Activated naive CD8-positive, alpha-beta T cell treated with anti-CD3 and anti-CD28 coated beads, Interleukin-2, amount 10 ng/mL, durations not matched to agents 7 days and 5 days (primary cell): ENCODE measurements around the gene GABARAP. TPM values are rescaled to one million over a fixed set of nuclear protein-coding genes. Genes with fewer than 3 reads are reported as not detected.

Experiments used
- ATAC-seq: fragments of 150-1000 bp; cut with Tn5 transposase; one replicate; pipeline ENCODE4 v1.10.0; 2021; ENCODE audit warnings: low read depth, moderate library complexity
- POLR2A ChIA-PET: fragments of 350-600 bp; sonication (Branson Sonifier 250); formaldehyde crosslinking; loops from one replicate; lab custom pipeline; 2021; ENCODE audit warnings: antibody characterized with exemption; lab: Charles Lee
- DNase-seq: peaks from one replicate; pipeline ENCODE4 v3.0.0; 2021
- H3K27ac Mint-ChIP-seq: one replicate; pipeline ENCODE4 v1.8.0; 2022; ENCODE audit warnings: mild to moderate bottlenecking, mixed read lengths
- H3K27me3 Mint-ChIP-seq: one replicate; pipeline ENCODE4 v1.8.0; 2022; ENCODE audit warnings: mild to moderate bottlenecking, moderate library complexity, mixed read lengths
- H3K36me3 Mint-ChIP-seq: one replicate; pipeline ENCODE4 v1.8.0; 2021; ENCODE audit warnings: mild to moderate bottlenecking, mixed read lengths
- H3K4me1 Mint-ChIP-seq: one replicate; pipeline ENCODE4 v1.8.0; 2021; ENCODE audit warnings: mixed read lengths
- H3K4me3 Mint-ChIP-seq: one replicate; pipeline ENCODE4 v1.8.0; 2022; ENCODE audit warnings: mild to moderate bottlenecking, moderate library complexity, mixed read lengths
- H3K9me3 Mint-ChIP-seq: one replicate; pipeline ENCODE4 v1.8.0; 2021; ENCODE audit warnings: mixed read lengths
- total RNA-seq, 2 experiments: library from RNA; stranded (reverse); gene quantifications; one replicate each; pipeline ENCODE4 v1.2.3, GENCODE V29; 2021

Gene GABARAP
- total RNA-seq, 2 experiments from 2014 or later, result 244 to 251 TPM

DNA sequence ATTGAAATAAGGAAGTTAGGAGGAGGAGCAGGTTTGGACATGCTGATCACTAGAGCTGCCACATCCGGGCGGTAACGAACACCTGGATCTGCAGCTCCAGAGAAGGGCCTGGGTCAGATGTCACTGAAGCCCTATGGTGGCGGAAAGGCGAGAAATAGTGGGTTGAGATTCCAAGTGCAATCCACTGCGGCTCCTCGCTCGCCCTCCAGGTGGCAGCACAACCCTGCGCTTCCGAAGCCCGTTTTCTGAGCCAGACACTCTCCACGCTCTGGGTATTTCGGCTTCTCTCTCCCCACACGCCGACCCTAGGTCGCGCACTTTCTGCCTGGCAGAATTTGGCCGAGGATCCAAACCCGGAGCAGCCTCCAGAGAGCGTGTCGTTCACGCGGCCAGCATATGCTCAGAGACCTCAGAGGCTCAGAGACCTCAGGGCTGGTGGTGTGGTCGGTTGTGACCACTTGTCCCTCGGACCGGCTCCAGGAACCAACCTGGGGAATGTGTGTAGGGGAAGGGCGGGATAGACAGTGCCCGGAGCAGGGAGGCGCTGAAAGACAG is 38.3 kb upstream of the GABARAP start:
- Mint-ChIP-seq H3K4me3 (peak overlapping the region; percentile 80), H3K4me1 (peaks cover 14% of the 10 kb centered on the region), H3K36me3 (no peaks in the 10 kb centered on the region), H3K27ac (no peak overlapping the region), H3K27me3 (peaks cover 28% of the 10 kb centered on the region), H3K9me3 (no peaks in the 10 kb centered on the region)
- DNase-seq, result peak; percentile 90
- POLR2A ChIA-PET, result interaction anchor here (0.5 to 2.7 kb wide), 8 partner anchors 12 to 407 kb away, joined by 3 to 7 read pairs (median 5); partner anchors contain the start of genes ACADVL, DLG4 and WRAP53
- ATAC-seq, result peak; percentile 75

GRCh38 chr17:7279448-7279847 is 37.2 kb upstream of the GABARAP start:
- Mint-ChIP-seq H3K4me1 (peaks cover 14% of the 10 kb centered on the region), H3K9me3 (no peaks in the 10 kb centered on the region), H3K27me3 (peaks cover 28% of the 10 kb centered on the region), H3K27ac (no peak overlapping the region), H3K36me3 (no peaks in the 10 kb centered on the region), H3K4me3 (no peak overlapping the region)
- no peak for DNase-seq
- ATAC-seq, result no peak
- POLR2A ChIA-PET, result interaction anchor here (0.6 kb wide), 1 partner anchor 482 kb away, joined by 5 read pairs; no protein-coding TSS in a partner anchor

GRCh38 chr17:7266784-7267183 is 24.5 kb upstream of the GABARAP start:
- H3K9me3 Mint-ChIP-seq, result no peaks in the 10 kb centered on the region
- no peak overlapping the region for H3K4me3 Mint-ChIP-seq
- H3K4me1 Mint-ChIP-seq, result peaks cover 18% of the 10 kb centered on the region
- peaks cover 33% of the 10 kb centered on the region for H3K27me3 Mint-ChIP-seq
- no peak overlapping the region for H3K27ac Mint-ChIP-seq
- no peak for DNase-seq
- ATAC-seq, result no peak
- H3K36me3 Mint-ChIP-seq, result no peaks in the 10 kb centered on the region
- POLR2A ChIA-PET, result interaction anchor here (1.3 kb wide), 1 partner anchor 128 kb away, joined by 3 read pairs; the partner anchor contains the start of gene PLSCR3

DNA sequence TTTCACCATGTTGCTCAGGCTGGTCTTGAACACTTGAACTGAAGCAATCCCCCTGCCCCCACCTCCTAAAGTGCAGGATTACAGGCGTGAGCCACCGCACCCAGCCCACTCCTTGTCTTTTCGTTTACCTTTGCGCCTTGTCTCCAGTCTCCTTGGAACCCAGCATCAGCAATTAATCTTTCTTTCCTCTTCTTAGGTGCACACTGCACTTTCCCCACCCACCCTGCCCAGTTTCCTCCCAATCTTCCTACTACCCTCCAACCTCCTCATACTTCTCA is 21.5 kb upstream of the GABARAP start:
- Mint-ChIP-seq H3K4me1 (peaks cover 22% of the 10 kb centered on the region), H3K27ac (peak overlapping the region; percentile 60), H3K27me3 (peaks cover 33% of the 10 kb centered on the region), H3K4me3 (peak overlapping the region; percentile 77), H3K9me3 (no peaks in the 10 kb centered on the region), H3K36me3 (no peaks in the 10 kb centered on the region)
- POLR2A ChIA-PET, result no interaction called here
- ATAC-seq (no peak), DNase-seq (no peak)

DNA sequence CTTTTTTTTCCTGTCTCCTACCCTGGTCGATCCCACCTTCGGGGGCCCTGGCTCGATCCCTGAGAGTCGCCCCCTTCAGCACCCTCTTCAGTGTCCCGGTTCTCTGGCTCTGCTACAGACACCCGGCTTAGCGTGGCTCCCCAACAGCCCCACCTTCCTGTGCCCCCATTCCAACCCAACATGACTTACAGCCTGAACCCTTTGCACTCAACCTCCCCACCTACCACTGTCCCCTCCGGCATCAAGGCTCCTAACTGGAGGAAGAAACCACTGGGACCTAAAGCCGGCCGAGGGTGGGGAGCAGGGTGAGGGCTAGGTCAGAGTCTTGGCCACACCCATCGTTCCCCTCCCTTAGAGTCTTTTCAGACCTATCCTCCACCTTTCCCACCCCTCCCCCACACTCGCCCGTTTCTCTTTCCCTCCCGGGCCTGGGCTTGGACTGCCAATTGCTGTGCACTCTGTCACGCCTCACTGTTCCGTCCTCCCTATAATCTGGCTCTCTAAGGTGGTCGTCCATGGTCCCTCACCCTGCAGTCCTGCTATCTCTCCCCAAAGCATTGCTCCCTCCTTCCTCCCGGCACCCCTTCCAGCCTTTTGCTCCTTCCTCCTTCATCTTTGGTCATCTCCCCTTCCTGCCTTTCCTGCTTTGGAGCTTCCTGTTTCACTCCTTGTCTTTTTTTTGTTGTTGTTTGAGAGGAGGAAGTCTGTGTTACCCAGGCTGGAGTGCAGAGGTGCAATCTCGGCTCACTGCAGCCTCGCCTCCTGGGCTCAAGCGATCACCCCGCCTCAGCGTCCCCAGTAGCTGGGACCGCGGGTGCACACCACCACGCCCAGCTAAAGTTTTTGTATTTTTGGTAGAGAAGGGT is 20.9 kb upstream of the GABARAP start:
- H3K4me3 Mint-ChIP-seq, result peak overlapping the region; percentile 77
- peak; percentile 16 for ATAC-seq

DNA sequence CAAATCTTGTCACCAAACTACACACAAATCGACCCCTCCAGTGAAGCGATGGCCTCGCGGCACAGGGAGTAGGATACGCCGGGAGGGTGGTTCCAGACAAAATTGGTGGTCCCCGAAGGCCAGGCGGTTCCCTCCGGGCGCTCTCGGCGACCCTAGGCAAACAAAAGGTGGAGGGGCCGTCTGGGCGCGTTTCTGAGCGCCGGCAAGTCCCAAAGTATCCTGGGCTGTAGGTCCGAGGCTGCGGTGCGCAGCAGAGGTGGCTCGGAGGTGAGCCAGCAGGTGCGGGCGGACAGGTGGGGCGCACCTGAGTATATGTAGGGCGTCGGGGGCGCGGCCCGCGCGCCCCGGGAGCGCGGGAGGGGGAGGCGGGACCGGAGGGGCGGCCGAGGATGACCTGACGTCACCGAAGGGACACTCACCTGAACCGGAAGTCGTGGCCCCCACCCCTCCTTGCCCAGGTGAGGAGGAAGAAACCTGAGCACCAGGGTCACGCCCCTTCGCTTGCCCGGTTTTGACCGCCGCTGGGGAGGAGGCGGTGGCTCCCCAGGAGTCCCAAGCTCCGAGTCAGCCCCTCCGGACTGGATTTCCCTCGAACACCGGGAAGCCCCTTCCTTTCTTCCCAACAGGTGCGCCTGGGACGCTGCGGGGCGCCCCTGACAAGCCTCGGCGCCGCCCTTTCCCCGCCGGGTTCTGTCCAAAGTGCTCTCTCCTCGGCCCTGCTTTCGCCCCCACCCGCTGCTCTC is 20.1 kb upstream of the GABARAP start, which contains the start of gene CLDN7:
Gene CLDN7 (minus strand): TSS at position 287 of the 743 bp plus-strand sequence. CDS start 435 bp downstream, outside the sequence.
- H3K4me3 Mint-ChIP-seq, result peak within 1 kb of the TSS; percentile 77
- H3K27ac Mint-ChIP-seq, result peak within 1 kb of the TSS; percentile 53
- ATAC-seq (no peak), DNase-seq (peak; percentile 39)
- H3K9me3 Mint-ChIP-seq, result no peaks in the 10 kb centered on the region
- no peaks in the 10 kb centered on the region for H3K36me3 Mint-ChIP-seq
- peaks cover 22% of the 10 kb centered on the region for H3K4me1 Mint-ChIP-seq
- peaks cover 28% of the 10 kb centered on the region for H3K27me3 Mint-ChIP-seq
- POLR2A ChIA-PET, result interaction anchor here (1.1 kb wide), 1 partner anchor 11 kb away, joined by 5 read pairs; the partner anchor contains the start of gene CTDNEP1

More for the DNA sequence above, 20.9 kb upstream of the GABARAP start:
- Mint-ChIP-seq H3K27ac (peak overlapping the region; percentile 53), H3K36me3 (no peaks in the 10 kb centered on the region), H3K27me3 (peaks cover 33% of the 10 kb centered on the region), H3K9me3 (no peaks in the 10 kb centered on the region), H3K4me1 (peaks cover 22% of the 10 kb centered on the region)
- peak; percentile 41 for DNase-seq
- POLR2A ChIA-PET, result no interaction called here

DNA sequence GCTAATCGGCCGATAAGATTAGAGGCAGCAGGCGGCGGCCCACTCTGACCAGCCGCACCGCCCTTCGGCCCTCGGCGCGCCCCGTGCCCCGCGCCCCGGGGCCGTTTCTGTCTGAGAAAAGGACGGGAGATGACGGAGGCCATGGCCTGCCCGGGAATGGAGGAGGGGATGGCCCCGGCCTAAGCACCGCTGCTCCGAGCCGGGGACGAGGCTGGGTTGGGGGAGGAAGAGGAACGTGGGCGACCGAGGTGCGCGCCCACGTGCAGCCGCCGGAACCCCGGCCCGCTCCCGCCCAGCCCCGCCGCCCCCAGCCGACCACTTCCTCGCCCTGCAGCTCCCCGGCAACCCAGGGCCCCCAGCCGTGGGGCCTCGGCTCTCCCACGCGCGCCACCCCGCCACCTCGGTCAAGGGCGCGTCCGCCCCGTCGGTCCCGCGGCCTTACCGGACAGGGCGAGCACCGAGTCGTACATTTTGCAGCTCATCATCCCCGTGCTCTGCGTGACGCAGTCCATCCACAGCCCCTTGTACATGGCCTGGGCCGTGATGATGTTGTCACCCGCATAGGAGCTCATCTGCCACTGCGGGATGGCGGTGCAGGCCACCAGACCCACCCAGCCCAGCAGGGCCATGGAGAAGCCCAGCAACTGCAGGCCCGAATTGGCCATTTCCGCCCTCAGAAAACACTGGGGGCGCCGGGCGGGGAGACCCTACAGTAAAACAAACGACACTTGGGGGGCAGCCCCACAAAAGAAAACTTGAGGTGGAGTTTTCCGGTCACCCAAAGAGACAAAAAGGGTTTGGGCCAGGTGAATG is 19.3 kb upstream of the GABARAP start:
- peak; percentile 64 for DNase-seq
- no peaks in the 10 kb centered on the region for H3K9me3 Mint-ChIP-seq
- peak overlapping the region; percentile 51 for H3K27ac Mint-ChIP-seq
- no peaks in the 10 kb centered on the region for H3K36me3 Mint-ChIP-seq
- H3K4me1 Mint-ChIP-seq, result peaks cover 20% of the 10 kb centered on the region
- peaks cover 26% of the 10 kb centered on the region for H3K27me3 Mint-ChIP-seq
- peak; percentile 38 for ATAC-seq
- POLR2A ChIA-PET, result interaction anchor here (0.7 to 1.1 kb wide), 2 partner anchors 10 to 41 kb away, joined by 3 to 5 read pairs; partner anchors contain the start of gene CTDNEP1
- peak overlapping the region; percentile 70 for H3K4me3 Mint-ChIP-seq

- H3K36me3 Mint-ChIP-seq, result no peaks in the 10 kb centered on the region
- peaks cover 20% of the 10 kb centered on the region for H3K4me1 Mint-ChIP-seq
- POLR2A ChIA-PET, result interaction anchor here (0.7 to 1.1 kb wide), 2 partner anchors 10 to 40 kb away, joined by 3 to 5 read pairs; partner anchors contain the start of gene CTDNEP1
- ATAC-seq (peak; percentile 58), DNase-seq (no peak)
- H3K27me3 Mint-ChIP-seq, result peaks cover 25% of the 10 kb centered on the region
- H3K4me3 Mint-ChIP-seq, result peak overlapping the region; percentile 63
- no peaks in the 10 kb centered on the region for H3K9me3 Mint-ChIP-seq
- no peak overlapping the region for H3K27ac Mint-ChIP-seq
Observed at GRCh38 chr17:7260651-7261378, 18.6 kb upstream of the GABARAP start.

DNA sequence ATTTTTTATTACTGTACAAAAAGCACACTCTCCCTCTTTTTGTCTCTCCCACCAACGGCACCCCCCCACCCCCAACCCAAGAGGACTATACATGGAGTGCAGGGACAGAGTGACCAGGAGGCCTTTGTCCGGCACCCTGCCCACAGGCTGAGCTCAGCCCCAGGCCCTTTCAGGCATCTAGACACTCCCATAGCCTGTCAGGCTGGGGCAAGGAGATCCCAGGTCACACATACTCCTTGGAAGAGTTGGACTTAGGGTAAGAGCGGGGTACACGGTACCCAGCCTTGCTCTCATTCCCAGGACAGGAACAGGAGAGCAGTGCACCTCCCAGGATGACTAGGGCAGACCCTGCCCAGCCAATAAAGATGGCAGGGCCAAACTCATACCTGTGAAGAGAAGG is 17.9 kb upstream of the GABARAP start:
- H3K27ac Mint-ChIP-seq, result no peak overlapping the region

DNA sequence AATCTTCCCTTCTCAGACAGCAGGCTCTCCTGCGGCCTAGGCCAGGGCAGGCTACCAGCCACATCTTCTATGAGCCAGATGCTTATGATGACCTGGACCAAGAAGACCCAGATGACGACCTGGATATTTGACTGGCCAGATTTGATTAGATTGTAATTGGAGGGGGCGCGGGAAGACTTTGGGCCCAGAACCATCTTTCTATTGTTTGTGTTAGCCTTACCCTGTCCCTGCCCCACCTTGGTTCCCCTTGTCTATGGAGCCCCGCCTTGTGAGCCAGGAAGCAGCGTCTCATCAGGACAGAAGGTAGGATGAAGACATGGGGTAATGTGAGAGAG is 17.3 kb upstream of the GABARAP start:
- Mint-ChIP-seq H3K9me3 (no peaks in the 10 kb centered on the region), H3K4me1 (peaks cover 20% of the 10 kb centered on the region), H3K4me3 (no peak overlapping the region), H3K27ac (no peak overlapping the region), H3K27me3 (peaks cover 23% of the 10 kb centered on the region), H3K36me3 (peaks cover 5% of the 10 kb centered on the region)
- no peak for DNase-seq
- POLR2A ChIA-PET, result interaction anchor here (0.6 to 1.3 kb wide), 5 partner anchors 16 to 150 kb away, joined by 3 to 5 read pairs (median 4); partner anchors contain the start of genes DVL2, GABARAP and PHF23
- no peak for ATAC-seq

More for the DNA sequence above, 17.9 kb upstream of the GABARAP start:
- no peaks in the 10 kb centered on the region for H3K9me3 Mint-ChIP-seq
- peak overlapping the region; percentile 35 for H3K4me3 Mint-ChIP-seq
- ATAC-seq (no peak), DNase-seq (no peak)
- H3K27me3 Mint-ChIP-seq, result peaks cover 25% of the 10 kb centered on the region
- H3K36me3 Mint-ChIP-seq, result no peaks in the 10 kb centered on the region
- peaks cover 20% of the 10 kb centered on the region for H3K4me1 Mint-ChIP-seq
- POLR2A ChIA-PET, result interaction anchor here (0.8 to 1.3 kb wide), 4 partner anchors 17 to 25 kb away, joined by 3 to 5 read pairs (median 4); partner anchors contain the start of genes DVL2, GABARAP and PHF23

GRCh38 chr17:7258731-7259554 is 16.7 kb upstream of the GABARAP start:
- DNase-seq, result no peak
- H3K36me3 Mint-ChIP-seq, result peaks cover 7% of the 10 kb centered on the region
- no peak overlapping the region for H3K27ac Mint-ChIP-seq
- POLR2A ChIA-PET, result interaction anchor here (0.6 to 1.3 kb wide), 4 partner anchors 16 to 151 kb away, joined by 3 to 5 read pairs (median 4); partner anchors contain the start of genes GABARAP and PHF23
- H3K9me3 Mint-ChIP-seq, result no peaks in the 10 kb centered on the region
- H3K4me3 Mint-ChIP-seq, result no peak overlapping the region
- ATAC-seq, result no peak
- H3K27me3 Mint-ChIP-seq, result peaks cover 18% of the 10 kb centered on the region
- peaks cover 21% of the 10 kb centered on the region for H3K4me1 Mint-ChIP-seq
